DND-41 (cell line): ENCODE measurements around the gene SPNS2.
A peak's percentile ranks its signal among the peaks of the same experiment; 100 is the strongest.

Source experiments
- ATAC-seq: fragments of 200-7000 bp; cut with Tn5 transposase; 3 replicates; pipeline ENCODE4 v1.9.1; 2021; ENCODE audit warnings: low read depth; ENCODE audit not compliant: insufficient read depth
- DNase-seq: peaks from one replicate; pipeline ENCODE4 v3.0.0-alpha.2; 2020
- H2AFZ ChIP-seq: 2 replicates; pipeline ENCODE4 v1.6.0; 2012; ENCODE audit warnings: low read depth, low read length
- H3K27ac ChIP-seq: 2 replicates; pipeline ENCODE4 v1.5.1; 2012; ENCODE audit warnings: low read length, inconsistent platforms
- H3K27me3 ChIP-seq: fragments of 200-600 bp; sonication (generic); 2 replicates; pipeline ENCODE4 v1.6.0; 2012; ENCODE audit warnings: low read length, mild to moderate bottlenecking, inconsistent platforms; ENCODE audit not compliant: insufficient read depth, poor library complexity
- H3K36me3 ChIP-seq: 2 replicates; pipeline ENCODE4 v1.5.1; 2012; ENCODE audit warnings: low read length, inconsistent platforms; ENCODE audit not compliant: insufficient read depth
- H3K4me1 ChIP-seq: 2 replicates; pipeline ENCODE4 v1.5.1; 2012; ENCODE audit warnings: mild to moderate bottlenecking, low read length; ENCODE audit not compliant: insufficient read depth
- H3K4me2 ChIP-seq: 2 replicates; pipeline ENCODE4 v1.6.0; 2012; ENCODE audit warnings: mild to moderate bottlenecking, moderate library complexity, low read length, inconsistent platforms; ENCODE audit not compliant: insufficient read depth
- H3K4me3 ChIP-seq, 2 experiments: fragments of 200-600 bp in 1 of 2; shearing (Covaris generic) in 1 of 2; 2 replicates each; pipeline ENCODE4 v1.5.1; 2012 to 2016; ENCODE audit warnings: inconsistent platforms in 2 of 2, low read length in 2 of 2, mild to moderate bottlenecking in 2 of 2, low read depth in 1 of 2, moderate library complexity in 1 of 2
- H3K79me2 ChIP-seq: 2 replicates; pipeline ENCODE4 v1.6.0; 2012; ENCODE audit warnings: low read length, inconsistent platforms; ENCODE audit not compliant: insufficient read depth
- H3K9ac ChIP-seq: 2 replicates; pipeline ENCODE4 v1.6.0; 2012; ENCODE audit warnings: low read depth, mild to moderate bottlenecking, inconsistent platforms, low read length, moderate library complexity
- H3K9me3 ChIP-seq: 2 replicates; pipeline ENCODE4 v1.5.1; 2012; ENCODE audit warnings: low read length, moderate library complexity, mild to moderate bottlenecking, inconsistent platforms; ENCODE audit not compliant: insufficient read depth, severe bottlenecking
- H4K20me1 ChIP-seq: 2 replicates; pipeline ENCODE4 v1.6.0; 2012; ENCODE audit warnings: low read length; ENCODE audit not compliant: insufficient read depth
- EZH2 ChIP-seq: IDR thresholded peaks from 3 replicates; pipeline ENCODE4 v1.6.1; 2012; ENCODE audit warnings: borderline replicate concordance, low read depth, mild to moderate bottlenecking, moderate library complexity, low read length, inconsistent platforms; ENCODE audit not compliant: severe bottlenecking
- TF ChIP-seq, protein P1 (sequence below): IDR thresholded peaks from 2 replicates; pipeline ENCODE4 v1.5.1; 2012; ENCODE audit warnings: borderline replicate concordance, low read length, moderate library complexity, mild to moderate bottlenecking; ENCODE audit not compliant: poor library complexity, severe bottlenecking; ENCODE audit errors: extremely low read depth

The SPNS2 gene

DNA sequence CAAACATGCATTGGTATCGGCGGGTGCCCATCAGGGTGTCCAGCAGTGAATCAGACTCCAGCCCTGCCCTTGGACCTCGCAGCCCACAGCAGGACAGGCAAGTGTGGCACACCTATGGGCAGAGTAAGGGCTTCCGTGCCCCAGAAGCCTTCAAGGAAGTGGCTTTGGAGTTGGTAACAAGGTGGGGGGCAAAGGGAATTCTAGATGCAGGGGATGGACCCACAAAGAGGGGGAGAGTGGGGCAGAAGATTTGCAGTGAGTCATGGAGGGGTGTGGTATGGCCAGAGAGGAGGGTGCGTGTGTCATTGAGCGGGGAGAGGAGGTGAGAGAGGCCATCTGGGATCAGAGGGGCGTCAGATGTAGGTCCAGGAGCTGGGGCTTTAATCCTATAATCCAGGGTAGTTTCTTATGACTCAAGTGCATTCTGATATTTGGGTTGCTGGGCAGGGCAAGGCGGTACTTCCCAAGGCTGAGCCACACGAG is 8.5 kb upstream of the SPNS2 start:
- ATAC-seq, result no peak
- H3K4me1 ChIP-seq, result no peaks in the 10 kb centered on the region

DNA sequence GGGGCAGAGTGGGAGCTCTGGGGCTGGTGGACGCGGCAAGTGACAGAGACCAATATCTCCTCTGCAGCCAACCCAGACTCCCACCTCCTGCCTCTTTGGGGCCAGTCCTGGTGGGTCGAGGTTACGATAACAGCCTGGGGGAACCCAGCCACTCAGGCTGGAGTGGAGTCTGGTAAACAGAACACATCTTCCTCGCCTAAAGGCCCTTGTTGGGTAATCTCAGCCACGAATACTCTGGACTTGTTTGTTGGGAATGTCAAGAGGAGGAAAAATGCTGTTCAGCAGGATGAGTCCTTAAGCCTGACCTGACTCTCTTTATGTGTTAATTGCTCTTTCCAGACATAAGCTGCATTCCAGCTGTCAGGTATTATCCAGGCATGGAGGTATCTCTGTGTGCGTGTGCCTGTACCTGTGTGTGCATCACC is 8.0 kb upstream of the SPNS2 start:
- no peak overlapping the region for H3K27ac ChIP-seq
- H3K9me3 ChIP-seq, result no peaks in the 10 kb centered on the region
- TF ChIP-seq, protein P1, sequence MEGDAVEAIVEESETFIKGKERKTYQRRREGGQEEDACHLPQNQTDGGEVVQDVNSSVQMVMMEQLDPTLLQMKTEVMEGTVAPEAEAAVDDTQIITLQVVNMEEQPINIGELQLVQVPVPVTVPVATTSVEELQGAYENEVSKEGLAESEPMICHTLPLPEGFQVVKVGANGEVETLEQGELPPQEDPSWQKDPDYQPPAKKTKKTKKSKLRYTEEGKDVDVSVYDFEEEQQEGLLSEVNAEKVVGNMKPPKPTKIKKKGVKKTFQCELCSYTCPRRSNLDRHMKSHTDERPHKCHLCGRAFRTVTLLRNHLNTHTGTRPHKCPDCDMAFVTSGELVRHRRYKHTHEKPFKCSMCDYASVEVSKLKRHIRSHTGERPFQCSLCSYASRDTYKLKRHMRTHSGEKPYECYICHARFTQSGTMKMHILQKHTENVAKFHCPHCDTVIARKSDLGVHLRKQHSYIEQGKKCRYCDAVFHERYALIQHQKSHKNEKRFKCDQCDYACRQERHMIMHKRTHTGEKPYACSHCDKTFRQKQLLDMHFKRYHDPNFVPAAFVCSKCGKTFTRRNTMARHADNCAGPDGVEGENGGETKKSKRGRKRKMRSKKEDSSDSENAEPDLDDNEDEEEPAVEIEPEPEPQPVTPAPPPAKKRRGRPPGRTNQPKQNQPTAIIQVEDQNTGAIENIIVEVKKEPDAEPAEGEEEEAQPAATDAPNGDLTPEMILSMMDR, result no peak
- TF ChIP-seq EZH2, result no peak
- no peak overlapping the region for H2AFZ ChIP-seq
- H3K9ac ChIP-seq, result no peak overlapping the region
- H4K20me1 ChIP-seq, result 0 out of 2 replicates have a peak, but pooled peaks cover 3% of the 10 kb centered on the region
- H3K4me2 ChIP-seq, result no peak overlapping the region
- no peak for ATAC-seq
- peaks cover 15% of the 10 kb centered on the region; the same call in 1 of the 2 replicates for H3K36me3 ChIP-seq
- DNase-seq, result no peak
- no peaks in the 10 kb centered on the region for H3K27me3 ChIP-seq
- H3K79me2 ChIP-seq, result no peaks in the 10 kb centered on the region
- H3K4me3 ChIP-seq, result no peak overlapping the region
- H3K4me1 ChIP-seq, result no peaks in the 10 kb centered on the region

More for the DNA sequence above, 8.5 kb upstream of the SPNS2 start:
- Histone ChIP-seq H3K4me3 (no peak overlapping the region), H3K79me2 (no peaks in the 10 kb centered on the region), H3K9me3 (no peaks in the 10 kb centered on the region), H3K9ac (no peak overlapping the region), H3K27me3 (no peaks in the 10 kb centered on the region), H3K4me2 (no peak overlapping the region), H3K27ac (no peak overlapping the region), H4K20me1 (0 out of 2 replicates have a peak, but pooled peaks cover 3% of the 10 kb centered on the region), H2AFZ (no peak overlapping the region), H3K36me3 (peaks cover 15% of the 10 kb centered on the region; the same call in 1 of the 2 replicates)
- TF ChIP-seq EZH2, result no peak
- TF ChIP-seq, protein P1, result no peak
- no peak for DNase-seq

DNA sequence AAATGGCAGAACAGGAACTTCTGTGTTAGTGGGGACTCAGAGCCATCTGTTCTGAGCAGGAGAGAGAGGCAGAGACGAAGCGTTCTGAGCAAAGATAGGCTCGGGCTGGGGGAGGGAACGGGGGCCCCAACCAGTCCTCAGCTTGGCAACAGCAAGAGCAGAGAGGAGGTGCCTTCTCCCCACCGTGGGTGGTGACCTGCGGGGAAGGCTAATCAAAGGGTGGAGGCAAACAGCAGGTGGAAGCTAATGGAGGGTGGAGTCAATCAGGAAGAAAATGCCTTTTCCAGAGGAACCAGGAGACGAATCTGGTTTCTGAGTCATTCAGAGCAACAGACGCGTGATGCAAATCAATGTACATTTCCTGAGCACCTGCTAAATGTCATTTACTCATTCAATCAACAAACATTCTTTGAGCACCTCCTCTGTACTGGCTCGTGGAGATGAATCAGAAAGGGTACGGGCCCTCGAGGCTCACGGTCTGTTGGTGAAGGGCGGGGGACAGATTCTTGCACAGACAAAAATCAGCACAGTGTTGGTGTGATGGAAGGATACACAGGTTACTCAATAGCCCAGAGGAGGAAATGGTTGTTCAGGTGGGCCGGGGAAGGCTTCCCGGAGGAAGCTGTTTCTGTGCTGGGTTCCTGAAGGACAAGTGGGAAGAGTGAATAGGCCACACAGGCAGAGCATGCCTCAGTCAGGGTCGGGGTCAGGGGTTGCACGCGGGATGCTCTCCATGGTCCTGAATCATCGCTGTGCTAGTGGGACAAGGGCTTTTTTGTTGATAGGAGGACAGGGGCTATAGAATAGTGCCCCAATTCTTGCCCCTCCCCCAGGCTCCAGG is 5.7 kb upstream of the SPNS2 start:
- H3K4me3 ChIP-seq, result no peak overlapping the region
- DNase-seq, result peak; percentile 79
- peak; percentile 85 for ATAC-seq
- H4K20me1 ChIP-seq, result peaks cover 12% of the 10 kb centered on the region
- H3K36me3 ChIP-seq, result peaks cover 7% of the 10 kb centered on the region; the same call in 1 of the 2 replicates
- no peaks in the 10 kb centered on the region for H3K27me3 ChIP-seq
- H3K9ac ChIP-seq, result no peak overlapping the region
- no peaks in the 10 kb centered on the region for H3K9me3 ChIP-seq
- no peaks in the 10 kb centered on the region for H3K4me1 ChIP-seq
- no peak overlapping the region for H3K4me2 ChIP-seq
- H3K27ac ChIP-seq, result no peak overlapping the region
- H3K79me2 ChIP-seq, result no peaks in the 10 kb centered on the region
- TF ChIP-seq EZH2, result no peak
- TF ChIP-seq, protein P1, result no peak
- no peak overlapping the region for H2AFZ ChIP-seq
